CD14-positive monocyte (primary cell): ENCODE results near the gene CAMTA1. TPM values are rescaled to one million over a fixed set of nuclear protein-coding genes. Genes with fewer than 3 reads are reported as not detected.

ENCODE experiments used
- DNase-seq, 3 donors: peaks; one replicate each; pipeline ENCODE4 v3.0.0-alpha.2; 2011 to 2022
- H2AFZ ChIP-seq: 2 replicates; pipeline ENCODE4 v1.6.0; 2012; ENCODE audit warnings: mild to moderate bottlenecking, low read depth, low read length, inconsistent platforms; ENCODE audit not compliant: insufficient read depth, poor library complexity, severe bottlenecking
- H3K27ac ChIP-seq, 2 donors: 1 replicate in 1 of 2; 2 replicates in 1 of 2; pipeline ENCODE4 v1.5.1; 2012 to 2013; ENCODE audit warnings: low read length in 2 of 2, control low read depth in 1 of 2, inconsistent platforms in 1 of 2, low read depth in 1 of 2, mild to moderate bottlenecking in 1 of 2
- H3K27me3 ChIP-seq, 2 donors: one replicate each; pipeline versions ENCODE4 v1.6.0 to v1.6.1; 2011 to 2013; ENCODE audit warnings: low read length in 2 of 2; ENCODE audit not compliant: control insufficient read depth in 2 of 2, insufficient read depth in 2 of 2
- H3K36me3 ChIP-seq, 2 donors: replicated peaks in 1 of 2; 1 replicate in 1 of 2; 2 replicates in 1 of 2; pipeline versions ENCODE4 v1.5.1 to v1.6.1; 2012 to 2013; ENCODE audit warnings: low read length in 2 of 2, control low read depth in 1 of 2, inconsistent platforms in 1 of 2, mild to moderate bottlenecking in 1 of 2; ENCODE audit not compliant: insufficient read depth in 2 of 2, control insufficient read depth in 1 of 2
- H3K4me1 ChIP-seq, 2 donors: 1 replicate in 1 of 2; 2 replicates in 1 of 2; pipeline versions ENCODE4 v1.5.1 to v1.6.1; 2012 to 2013; ENCODE audit warnings: low read length in 2 of 2, control low read depth in 1 of 2, inconsistent platforms in 1 of 2, mild to moderate bottlenecking in 1 of 2, moderate library complexity in 1 of 2; ENCODE audit not compliant: insufficient read depth in 2 of 2, control insufficient read depth in 1 of 2
- H3K4me2 ChIP-seq: replicated peaks from 2 replicates; pipeline ENCODE3; 2012; ENCODE audit warnings: low read length, moderate library complexity, mild to moderate bottlenecking; ENCODE audit not compliant: poor library complexity, severe bottlenecking; ENCODE audit errors: extremely low read depth
- H3K4me3 ChIP-seq, 3 experiments: fragments of 200-600 bp in 1 of 3; sonication (generic) in 1 of 3; replicated peaks in 1 of 3; 1 replicate in 2 of 3; 2 replicates in 1 of 3; pipeline ENCODE4 v1.5.1; 2011 to 2013; ENCODE audit warnings: low read length in 3 of 3, mild to moderate bottlenecking in 3 of 3, control low read depth in 2 of 3, low read depth in 2 of 3, inconsistent platforms in 1 of 3, moderate library complexity in 1 of 3
- H3K79me2 ChIP-seq: 2 replicates; pipeline ENCODE4 v1.6.0; 2012; ENCODE audit warnings: mild to moderate bottlenecking, control low read depth, inconsistent platforms, low read length, moderate library complexity; ENCODE audit not compliant: insufficient read depth
- H3K9ac ChIP-seq: 2 replicates; pipeline ENCODE4 v1.6.0; 2017; ENCODE audit warnings: low read length, mild to moderate bottlenecking; ENCODE audit not compliant: insufficient read depth, poor library complexity, severe bottlenecking
- H3K9me3 ChIP-seq, 2 donors: replicated peaks in 1 of 2; 1 replicate in 1 of 2; 2 replicates in 1 of 2; pipeline versions ENCODE4 v1.5.1 to v1.6.1; 2012 to 2013; ENCODE audit warnings: low read length in 2 of 2, control low read depth in 1 of 2; ENCODE audit not compliant: control insufficient read depth in 1 of 2, insufficient read depth in 1 of 2
- H4K20me1 ChIP-seq: 2 replicates; pipeline ENCODE4 v1.6.0; 2012; ENCODE audit warnings: mild to moderate bottlenecking, low read length, control low read depth, moderate library complexity; ENCODE audit not compliant: insufficient read depth
- H3K27ac Mint-ChIP-seq, 7 donors: one replicate each; pipeline ENCODE4 v1.8.0; 2020; ENCODE audit warnings: mild to moderate bottlenecking in 7 of 7, mixed read lengths in 7 of 7, moderate library complexity in 6 of 7, inconsistent platforms in 2 of 7
- H3K27me3 Mint-ChIP-seq, 3 donors: one replicate each; pipeline ENCODE4 v1.8.0; 2021 to 2022; ENCODE audit warnings: low read depth in 3 of 3, mild to moderate bottlenecking in 3 of 3, mixed read lengths in 3 of 3, moderate library complexity in 3 of 3, inconsistent platforms in 1 of 3
- H3K36me3 Mint-ChIP-seq, 2 donors: one replicate each; pipeline ENCODE4 v1.8.0; 2020; ENCODE audit warnings: mixed read lengths in 2 of 2, inconsistent platforms in 1 of 2, mild to moderate bottlenecking in 1 of 2
- H3K4me1 Mint-ChIP-seq: one replicate; pipeline ENCODE4 v1.8.0; 2020; ENCODE audit warnings: mild to moderate bottlenecking, mixed read lengths
- H3K4me3 Mint-ChIP-seq, 2 donors: one replicate each; pipeline ENCODE4 v1.8.0; 2020; ENCODE audit warnings: mild to moderate bottlenecking in 2 of 2, mixed read lengths in 2 of 2, moderate library complexity in 1 of 2
- H3K9me3 Mint-ChIP-seq, 7 donors: one replicate each; pipeline ENCODE4 v1.8.0; 2020 to 2022; ENCODE audit warnings: mixed read lengths in 7 of 7, mild to moderate bottlenecking in 6 of 7, moderate library complexity in 6 of 7, inconsistent platforms in 2 of 7
- CTCF ChIP-seq: fragments of 200-600 bp; IDR thresholded peaks from one replicate; pipeline ENCODE4 v1.8.0; 2022; ENCODE audit warnings: antibody characterized with exemption, mild to moderate bottlenecking
- WGBS: methylation state at CpG from one replicate; pipeline ENCODE4 v1.1.5; 2013; ENCODE audit warnings: missing lambda C conversion rate; ENCODE audit not compliant: insufficient coverage; 5-methylcytosine and 5-hydroxymethylcytosine counted together
- intact Hi-C, 2 donors: fragments of 100-400 bp; cut with micrococcal nuclease; formaldehyde crosslinking; loops; one replicate each; pipeline versions ENCODE4 v1.15.0 to v1.15.1; 2023
- polyA plus RNA-seq, 3 donors: library from polyadenylated mRNA; depleted of rRNA in 1 of 3; unstranded in 2 of 3; stranded (reverse) in 1 of 3; fragments of 300-500 nt in 2 of 3; fragments of >200 nt in 1 of 3; fragmentation: Illumina TruSeq in 2 of 3; gene quantifications; 1 replicate in 2 of 3; 2 replicates in 1 of 3; pipeline ENCODE4 v1.2.3, GENCODE V29; 2012 to 2021

CAMTA1 gene
- polyA plus RNA-seq, 3 donors, result 52.0 to 89.6 (median 78.3) TPM

GRCh38 chr1:7674972-7675371, 889.7 kb downstream of the CAMTA1 start:
- Mint-ChIP-seq H3K27ac (no peak overlapping the region), H3K4me3 (no peak overlapping the region), H3K4me1 (peaks cover 3% of the 10 kb centered on the region), H3K9me3 (peaks cover 0 to 2% (median 0%) of the 10 kb centered on the region in 7 donors), H3K36me3 (no peaks in the 10 kb centered on the region), H3K27me3 (peaks cover 6 to 25% (median 8%) of the 10 kb centered on the region in 3 donors)
- Histone ChIP-seq H3K27me3 (peaks cover 0 to 6% of the 10 kb centered on the region in 2 donors), H2AFZ (no peak overlapping the region), H3K9ac (no peak overlapping the region), H3K27ac (no peak overlapping the region), H3K4me1 (peaks cover 4 to 5% of the 10 kb centered on the region in 2 donors), H3K79me2 (no peaks in the 10 kb centered on the region), H3K36me3 (no peaks in the 10 kb centered on the region), H3K4me3 (no peak overlapping the region), H3K9me3 (no peaks in the 10 kb centered on the region), H3K4me2 (no peak overlapping the region), H4K20me1 (no peaks in the 10 kb centered on the region)
- TF ChIP-seq CTCF, result no peak
- intact Hi-C loops, result no loop called here
- DNase-seq, result no peak
- 79% methylated on average over 4 of the region's 4 CpGs for WGBS

GRCh38 chr1:7675431-7676273, 890.4 kb downstream of the CAMTA1 start:
- H3K27me3 Mint-ChIP-seq, result peaks cover 3 to 23% (median 7%) of the 10 kb centered on the region in 3 donors
- Histone ChIP-seq H4K20me1 (no peaks in the 10 kb centered on the region), H3K4me2 (no peak overlapping the region), H3K36me3 (no peaks in the 10 kb centered on the region), H3K4me1 (peaks cover 6 to 11% of the 10 kb centered on the region in 2 donors), H3K4me3 (no peak overlapping the region), H3K27ac (no peak overlapping the region), H3K9me3 (no peaks in the 10 kb centered on the region), H3K9ac (no peak overlapping the region), H2AFZ (no peak overlapping the region), H3K79me2 (no peaks in the 10 kb centered on the region), H3K27me3 (peaks cover 0 to 5% of the 10 kb centered on the region in 2 donors)
- H3K4me1 Mint-ChIP-seq, result peaks cover 2% of the 10 kb centered on the region
- TF ChIP-seq CTCF, result no peak
- H3K27ac Mint-ChIP-seq, result peak overlapping the region in 1 of 7 donors; percentile 14
- peaks cover 0 to 2% (median 0%) of the 10 kb centered on the region in 7 donors for H3K9me3 Mint-ChIP-seq
- WGBS, result 88% methylated on average over 17 of the region's 19 CpGs
- no peak overlapping the region for H3K4me3 Mint-ChIP-seq
- DNase-seq, result no peak
- intact Hi-C loops, result no loop called here
- no peaks in the 10 kb centered on the region for H3K36me3 Mint-ChIP-seq
